ENCODE data around the gene CD300LD.
"Not testable (repeated sequence)": the region's sequence is repeated elsewhere in the genome, so short reads cannot be mapped to it uniquely, and the experiment has no call there.

GRCh38 chr17:74558402-74558801 lies 33.7 kb downstream of the CD300LD start:
- TF ChIP-seq CTCF (conservative IDR thresholded peaks at IDR 0.05; ENCODE audit: low read depth, low read length); EZH2 (IDR thresholded peaks at IDR 0.05; ENCODE audit: borderline replicate concordance, low read depth, low read length, poor library complexity, severe bottlenecking): not testable (repeated sequence)

Data from A673 (cell line).